Cortex of kidney (tissue), 1 donor: ENCODE measurements around the gene AADACL4.
"Not testable (repeated sequence)": the region's sequence is repeated elsewhere in the genome, so short reads cannot be mapped to it uniquely, and the experiment has no call there.

Source experiments
- DNase-seq: peaks from one replicate; lab custom pipeline; 2025; lab: John Stamatoyannopoulos, UW

The AADACL4 gene

DNA sequence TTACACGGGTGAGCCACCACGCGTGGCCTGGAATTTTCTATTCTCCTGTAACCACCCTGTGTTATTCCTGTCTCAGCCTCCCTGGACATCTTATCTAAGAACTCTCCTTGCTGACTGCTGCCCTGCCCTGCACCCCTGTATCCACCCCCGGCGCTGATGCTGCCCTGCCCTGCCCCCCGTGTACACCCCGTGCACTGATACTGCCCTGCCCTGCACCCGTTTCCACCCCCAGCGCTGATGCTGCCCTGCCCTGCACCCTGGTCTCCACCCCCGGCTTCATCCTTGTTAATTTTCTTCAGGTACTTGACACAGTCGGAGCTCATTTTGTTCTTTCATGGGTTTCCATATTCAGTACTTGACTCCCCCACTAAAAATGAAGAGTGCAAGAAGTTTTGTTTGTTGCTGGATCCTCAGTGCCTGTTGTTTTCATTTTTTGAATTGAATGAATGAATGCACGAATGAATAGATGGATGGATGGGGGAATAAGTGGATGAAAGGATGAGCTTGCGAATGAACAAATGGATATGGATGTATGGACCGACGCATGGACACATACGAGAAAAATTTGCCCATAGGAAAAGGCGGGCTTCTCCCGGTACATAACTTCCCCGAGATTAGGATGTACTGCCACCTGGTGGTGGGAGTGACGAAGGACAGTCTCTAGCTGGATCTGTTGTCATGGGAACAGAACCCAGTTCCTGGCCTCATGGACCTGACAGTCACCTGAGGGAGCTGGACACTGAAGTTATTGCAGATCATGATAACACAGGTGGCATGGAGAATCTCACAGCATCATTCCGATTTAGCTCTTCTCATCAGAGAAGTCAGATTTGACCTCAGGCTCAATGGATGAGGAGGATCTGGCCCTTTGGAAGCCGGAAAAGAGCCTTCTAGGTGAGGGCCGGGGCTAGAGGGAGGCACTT lies 14.9 kb downstream of the AADACL4 start:
- DNase-seq, result no peak

DNA sequence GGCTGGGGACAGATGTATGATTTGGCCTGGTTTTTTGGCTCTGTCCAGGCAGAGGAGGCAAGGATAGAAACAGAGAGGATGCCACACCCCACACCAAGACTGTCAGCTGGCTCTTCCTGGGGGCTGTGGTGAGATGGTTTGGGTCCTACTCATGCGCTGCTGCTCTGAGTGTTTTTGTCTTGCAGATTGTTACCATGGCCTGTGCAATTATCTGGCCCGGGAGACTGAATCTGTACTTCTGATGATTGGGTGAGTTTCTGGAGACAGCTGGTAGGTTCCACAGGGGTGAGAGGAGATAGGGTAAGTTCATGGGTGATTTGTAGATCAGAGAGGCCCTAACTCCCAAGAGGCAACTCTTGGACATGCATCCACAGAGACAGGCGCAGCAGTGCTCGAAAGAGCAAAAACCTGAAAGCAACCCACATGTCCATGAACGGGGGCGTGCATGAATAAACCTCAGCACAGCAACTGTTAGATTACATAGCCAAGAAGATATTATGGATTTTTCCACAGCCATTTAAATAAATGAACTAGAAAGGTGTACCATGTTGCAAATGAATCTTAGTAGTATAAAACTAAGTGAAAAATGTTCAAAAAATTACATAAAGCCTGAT lies 17.8 kb downstream of the AADACL4 start:
- DNase-seq, result no peak

DNA sequence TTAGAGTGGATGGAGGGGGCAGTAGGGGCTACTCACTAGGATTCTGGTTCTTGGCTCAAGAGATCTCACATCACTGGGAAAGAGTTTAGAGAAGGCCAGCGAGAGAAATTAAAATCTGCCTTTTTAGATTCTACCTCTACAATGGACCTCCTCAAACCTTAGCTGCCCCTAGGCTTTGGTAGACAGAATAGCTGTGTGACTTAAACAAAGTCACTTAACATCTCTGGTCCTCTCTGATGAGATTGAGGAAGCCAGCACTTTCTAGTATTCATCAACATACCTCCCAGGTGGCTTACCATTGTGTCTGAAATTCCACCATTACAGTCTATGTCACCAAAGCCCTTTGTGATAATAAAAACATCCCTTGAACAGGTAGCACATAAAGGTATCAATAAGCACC lies 18.7 kb downstream of the AADACL4 start:
- no peak for DNase-seq

DNA sequence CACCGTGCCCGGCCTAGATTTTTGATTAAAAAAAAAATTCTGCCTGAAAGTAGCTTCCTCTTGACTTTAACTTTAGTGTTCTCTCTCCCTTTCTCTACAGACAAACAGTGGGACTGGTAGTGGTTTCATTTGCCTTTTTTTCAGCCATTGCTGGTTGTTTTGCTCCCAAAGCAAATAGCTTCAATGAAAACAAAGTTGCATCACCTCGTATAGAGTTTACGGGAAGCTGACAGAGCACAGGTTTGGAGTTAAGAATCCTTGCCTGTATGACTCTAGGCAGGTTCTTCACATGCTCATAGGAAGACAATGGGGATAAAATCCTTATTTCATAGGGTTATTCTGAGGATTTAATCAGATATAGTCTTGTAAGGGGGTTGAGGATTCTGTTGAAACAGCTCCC lies 21.6 kb downstream of the AADACL4 start:
- no peak for DNase-seq

DNA sequence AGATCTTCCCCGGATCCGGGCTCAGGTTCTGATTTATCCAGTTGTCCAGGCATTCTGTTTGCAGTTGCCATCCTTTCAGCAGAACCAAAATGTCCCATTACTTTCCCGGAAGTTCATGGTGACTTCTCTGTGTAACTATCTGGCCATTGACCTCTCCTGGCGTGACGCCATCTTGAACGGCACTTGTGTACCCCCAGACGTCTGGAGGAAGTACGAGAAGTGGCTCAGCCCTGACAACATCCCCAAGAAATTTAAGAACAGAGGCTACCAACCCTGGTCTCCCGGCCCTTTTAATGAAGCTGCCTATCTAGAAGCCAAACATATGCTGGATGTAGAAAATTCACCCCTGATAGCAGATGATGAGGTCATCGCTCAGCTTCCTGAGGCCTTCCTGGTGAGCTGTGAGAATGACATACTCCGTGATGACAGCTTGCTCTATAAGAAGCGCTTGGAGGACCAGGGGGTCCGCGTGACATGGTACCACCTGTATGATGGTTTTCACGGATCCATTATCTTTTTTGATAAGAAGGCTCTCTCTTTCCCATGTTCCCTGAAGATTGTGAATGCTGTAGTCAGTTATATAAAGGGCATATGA lies 22.4 kb downstream of the AADACL4 start:
- no peak for DNase-seq

DNA sequence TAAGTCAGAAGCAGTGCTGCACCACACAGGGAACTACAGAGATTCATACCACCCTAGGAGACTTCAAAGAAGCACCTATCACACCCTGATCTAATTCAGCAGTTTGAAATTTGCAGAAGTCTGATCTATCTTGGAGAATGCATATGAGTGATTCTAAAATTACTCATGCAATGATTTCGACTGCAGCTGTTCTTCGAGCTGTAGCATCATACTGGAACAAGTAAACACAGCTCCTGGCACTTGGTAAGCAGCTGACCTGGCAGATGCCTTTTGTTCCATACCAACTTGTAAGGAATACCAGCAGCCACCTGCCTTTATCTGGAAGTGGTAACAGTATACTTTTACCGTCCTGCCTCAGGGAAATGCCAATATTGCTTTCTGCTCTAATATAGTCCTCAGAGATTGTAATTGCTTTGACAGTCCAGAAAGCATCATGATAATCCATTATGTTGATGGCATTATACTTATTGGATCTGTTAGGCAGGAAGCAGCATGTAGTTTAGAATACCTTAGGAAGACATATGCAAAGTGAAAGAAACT lies 25.7 kb downstream of the AADACL4 start:
- DNase-seq, result no peak

DNA sequence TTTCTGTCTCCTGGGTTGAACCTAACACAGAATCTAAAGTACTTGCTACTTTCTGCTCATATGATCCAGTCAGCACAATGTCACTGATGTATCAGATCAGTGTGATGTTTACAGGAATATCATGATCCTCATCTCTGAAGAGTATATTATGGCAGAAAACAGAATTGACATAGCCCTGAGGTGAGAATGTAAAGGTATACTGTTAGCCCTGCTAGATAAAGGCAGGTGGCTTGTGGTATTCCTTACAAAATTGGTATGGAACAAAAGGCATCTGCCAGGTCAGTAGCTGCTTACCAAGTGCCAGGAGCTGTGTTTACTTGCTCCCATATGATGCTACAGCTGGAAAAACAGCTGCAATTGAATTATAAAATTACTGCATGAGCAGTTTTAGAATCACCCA lies 30.5 kb downstream of the AADACL4 start:
- no peak for DNase-seq

DNA sequence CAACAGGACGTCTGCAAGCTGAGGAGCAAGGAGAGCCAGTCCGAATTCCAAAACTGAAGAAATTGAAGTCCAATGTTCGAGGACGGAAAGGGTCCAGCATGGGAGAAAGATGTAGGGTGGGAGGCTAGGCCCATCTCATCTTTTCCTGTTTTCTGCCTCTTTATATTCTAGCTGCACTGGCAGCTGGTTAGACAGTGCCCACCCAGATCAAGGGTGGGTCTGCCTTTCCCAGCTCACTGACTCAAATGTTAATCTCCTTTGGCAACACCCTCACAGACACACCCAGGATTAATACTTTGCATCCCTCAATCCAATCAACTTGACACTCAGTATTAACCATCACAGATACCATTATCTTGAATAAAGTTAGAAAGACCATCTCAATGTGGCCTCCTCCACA lies 32.2 kb downstream of the AADACL4 start:
- not testable (repeated sequence) for DNase-seq

DNA sequence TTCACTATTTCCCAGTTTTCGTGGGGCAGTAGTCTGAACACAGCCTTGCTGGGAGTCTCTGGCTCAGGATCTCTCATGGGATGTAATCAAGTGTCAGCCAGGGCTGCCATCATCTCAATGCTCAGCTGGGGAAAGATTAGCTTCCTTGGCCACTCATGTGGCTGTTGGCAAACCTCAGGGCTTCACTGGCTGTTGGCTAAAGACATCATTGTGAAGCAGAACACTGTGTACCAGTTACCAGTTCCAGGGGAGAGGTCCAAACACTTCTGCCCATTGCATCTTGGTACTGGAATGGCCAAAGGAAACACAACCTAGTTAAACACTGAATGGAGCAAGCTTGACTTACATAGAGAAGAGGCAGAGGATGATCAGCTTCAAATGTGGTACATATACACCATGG lies 33.7 kb downstream of the AADACL4 start:
- no peak for DNase-seq

DNA sequence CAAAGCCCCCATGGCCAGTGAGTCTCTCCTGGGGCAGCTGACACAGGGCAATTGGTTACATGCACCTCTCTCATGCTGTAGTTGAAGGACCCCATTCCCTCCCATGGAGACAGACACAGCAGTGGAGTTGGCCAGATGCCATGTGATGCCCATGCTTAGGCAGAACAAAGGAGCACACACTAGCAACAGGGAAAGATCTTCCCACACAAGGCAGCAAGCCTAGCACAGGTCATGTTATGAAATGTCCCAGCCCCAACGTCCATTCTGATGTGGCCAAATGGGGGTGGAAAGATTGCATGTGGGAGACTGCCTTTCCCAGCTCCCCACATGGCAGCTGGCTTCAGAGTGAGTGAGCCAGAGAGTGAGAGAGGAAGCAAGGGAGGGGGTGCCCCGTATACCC lies 34.5 kb downstream of the AADACL4 start:
- DNase-seq, result no peak

DNA sequence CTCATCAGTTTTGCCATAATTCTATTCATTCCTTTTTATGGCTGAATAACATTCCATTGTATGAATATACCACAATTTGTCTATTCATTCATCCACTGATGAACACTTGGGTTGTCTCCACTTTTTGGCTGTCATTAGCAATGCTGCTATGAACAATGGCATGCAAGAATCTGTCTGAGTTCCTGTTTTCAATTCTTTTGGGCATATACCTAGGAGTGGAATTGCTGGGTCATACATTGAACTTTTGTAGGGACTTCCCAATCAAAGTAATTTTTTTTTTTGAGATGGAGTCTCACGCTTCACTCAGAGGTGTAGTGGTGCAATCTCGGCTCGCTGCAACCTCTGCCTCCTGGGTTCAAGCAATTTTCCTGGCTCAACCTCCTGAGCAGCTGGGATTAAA lies 34.9 kb downstream of the AADACL4 start:
- DNase-seq, result no peak

DNA sequence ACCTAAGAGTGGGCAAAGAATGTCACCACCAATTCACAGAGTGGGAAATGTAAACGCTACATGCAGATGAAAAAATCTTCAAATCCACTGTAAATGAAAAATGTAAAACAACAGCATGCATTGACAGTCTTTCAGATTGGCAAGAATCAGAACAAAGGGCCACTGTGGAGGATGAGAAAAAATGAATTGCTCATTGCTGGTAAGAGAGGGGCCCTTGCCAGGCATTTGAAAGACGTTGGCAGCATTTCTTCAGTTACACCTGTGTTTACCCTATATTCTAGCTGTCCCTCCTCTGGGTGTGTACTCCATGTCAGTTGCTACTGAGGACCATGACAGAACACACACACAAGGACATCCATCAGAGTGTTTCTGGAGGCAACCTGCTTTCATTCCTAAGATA lies 46.3 kb downstream of the AADACL4 start:
- no peak for DNase-seq

DNA sequence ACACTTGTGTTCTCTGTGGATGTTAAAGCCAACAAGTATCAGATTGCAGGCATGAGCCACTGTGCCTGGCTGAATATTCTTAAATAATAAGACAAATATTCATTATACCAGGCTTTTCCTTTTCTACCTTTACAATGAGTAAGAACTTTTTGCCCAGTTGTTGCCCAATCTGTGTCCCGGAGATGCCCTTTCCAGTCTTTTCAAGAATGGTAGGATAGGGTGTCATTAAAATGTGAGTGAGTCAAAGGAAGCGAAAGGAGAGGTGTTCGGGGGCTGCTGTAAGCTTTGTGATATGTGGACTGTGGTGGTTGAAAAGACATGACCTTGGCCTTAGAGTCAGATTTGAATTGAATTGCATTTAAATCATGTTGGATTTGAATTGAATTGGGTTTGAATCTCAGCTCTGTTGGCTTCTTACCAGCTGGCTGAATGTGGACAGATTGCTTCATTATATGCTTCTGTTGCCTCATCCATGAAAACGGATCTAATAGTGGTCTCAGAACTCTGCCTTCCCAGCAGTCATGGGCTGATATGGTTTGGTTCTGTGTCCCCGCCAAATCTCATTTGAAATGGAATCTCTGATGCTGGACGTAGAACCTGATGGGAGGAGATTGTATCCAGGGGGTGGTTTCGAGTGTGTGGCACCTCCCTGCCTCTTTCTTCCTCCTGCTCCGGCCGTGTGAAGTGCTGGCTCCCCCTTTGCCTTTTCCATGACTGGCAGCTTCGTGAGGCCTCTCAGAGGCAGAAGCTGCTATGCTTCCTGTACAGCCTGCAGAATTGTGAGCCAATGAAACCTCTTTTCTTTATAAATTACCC lies 49.3 kb downstream of the AADACL4 start:
- DNase-seq, result no peak

DNA sequence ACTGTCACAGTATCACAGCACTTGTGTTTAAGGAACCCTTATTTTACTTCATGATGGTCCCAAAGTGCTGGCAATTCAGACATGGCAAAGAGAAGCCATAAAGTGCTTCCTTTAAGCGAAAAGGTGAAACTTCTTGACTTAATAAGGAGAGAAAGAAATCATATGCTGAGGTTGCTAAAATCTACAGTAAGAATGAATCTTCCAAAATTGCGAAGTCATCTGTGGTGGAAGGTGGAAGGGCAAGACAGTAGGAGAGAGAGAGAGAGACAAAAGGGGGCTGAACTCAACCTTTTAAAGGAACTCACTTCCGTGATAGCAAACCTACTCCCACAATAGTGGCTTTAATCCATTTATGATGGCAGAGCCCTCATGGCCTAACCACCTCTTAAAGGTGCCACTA lies 52.8 kb downstream of the AADACL4 start:
- no peak for DNase-seq

DNA sequence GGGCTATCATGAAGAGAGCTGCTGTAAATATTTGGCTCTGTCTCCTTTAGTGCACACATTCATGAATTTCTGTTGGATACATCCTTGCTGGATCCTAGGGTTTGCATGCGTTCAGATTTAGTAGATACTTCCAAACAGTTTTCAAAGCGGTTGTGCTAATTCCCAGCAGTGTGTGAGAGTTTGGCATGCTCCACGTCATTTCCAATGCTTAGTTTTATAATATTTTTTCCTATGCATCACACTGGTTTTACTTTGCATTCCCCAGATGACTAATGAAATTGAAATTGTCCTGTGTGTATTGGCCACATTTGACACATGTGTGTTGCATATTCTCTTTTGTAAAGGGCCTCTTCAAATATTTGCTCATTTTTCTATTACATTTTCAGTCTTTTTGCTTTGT lies 53.5 kb downstream of the AADACL4 start:
- no peak for DNase-seq

DNA sequence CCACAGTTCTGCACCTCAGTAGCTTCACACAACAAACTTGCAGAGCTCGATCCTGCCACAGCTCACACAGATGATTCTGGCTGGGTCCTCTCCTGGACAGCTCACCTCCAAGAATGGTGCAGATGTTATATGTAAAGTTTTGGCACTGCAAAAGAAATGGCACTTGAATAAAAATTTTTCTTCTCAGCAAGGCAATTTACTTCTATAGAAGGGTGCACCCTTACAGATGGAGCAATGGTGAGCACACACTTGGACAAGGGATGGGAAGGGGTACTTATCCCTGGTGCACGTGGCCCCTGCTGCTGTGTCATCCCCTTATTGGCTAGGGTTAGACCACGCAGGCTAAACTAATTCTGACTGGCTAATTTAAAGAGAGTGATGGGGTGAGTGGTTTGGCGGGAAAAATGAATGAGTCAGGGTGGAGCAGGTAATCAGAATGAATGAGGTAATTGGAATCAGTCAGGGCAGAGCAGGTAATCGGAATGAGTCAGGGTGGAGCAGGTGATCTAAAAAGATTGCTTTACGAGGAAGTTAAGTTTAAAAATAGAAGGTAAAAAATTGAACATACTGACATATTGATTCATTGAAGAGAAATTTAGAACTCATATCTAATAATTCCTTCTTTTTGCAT lies 60.1 kb downstream of the AADACL4 start:
- DNase-seq, result no peak

DNA sequence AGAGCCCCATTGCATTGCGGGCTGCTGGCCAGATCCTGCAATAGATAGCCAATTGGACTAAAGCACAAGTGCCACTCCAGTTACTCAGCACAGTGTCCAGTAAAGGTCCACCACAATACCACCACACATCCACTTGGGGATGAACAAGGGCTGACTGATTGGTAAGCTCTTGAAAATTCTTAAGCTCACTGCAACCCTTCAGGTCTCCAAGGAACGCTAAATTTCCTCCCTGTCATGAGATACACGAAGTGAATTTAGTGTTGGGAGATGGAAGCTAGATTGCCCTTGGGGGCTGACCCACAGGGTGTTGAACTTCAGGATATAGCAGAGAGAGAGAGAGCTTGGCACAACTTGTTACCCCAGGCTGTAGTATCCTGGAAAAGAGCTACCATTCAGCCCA lies 62.2 kb downstream of the AADACL4 start:
- DNase-seq, result no peak

DNA sequence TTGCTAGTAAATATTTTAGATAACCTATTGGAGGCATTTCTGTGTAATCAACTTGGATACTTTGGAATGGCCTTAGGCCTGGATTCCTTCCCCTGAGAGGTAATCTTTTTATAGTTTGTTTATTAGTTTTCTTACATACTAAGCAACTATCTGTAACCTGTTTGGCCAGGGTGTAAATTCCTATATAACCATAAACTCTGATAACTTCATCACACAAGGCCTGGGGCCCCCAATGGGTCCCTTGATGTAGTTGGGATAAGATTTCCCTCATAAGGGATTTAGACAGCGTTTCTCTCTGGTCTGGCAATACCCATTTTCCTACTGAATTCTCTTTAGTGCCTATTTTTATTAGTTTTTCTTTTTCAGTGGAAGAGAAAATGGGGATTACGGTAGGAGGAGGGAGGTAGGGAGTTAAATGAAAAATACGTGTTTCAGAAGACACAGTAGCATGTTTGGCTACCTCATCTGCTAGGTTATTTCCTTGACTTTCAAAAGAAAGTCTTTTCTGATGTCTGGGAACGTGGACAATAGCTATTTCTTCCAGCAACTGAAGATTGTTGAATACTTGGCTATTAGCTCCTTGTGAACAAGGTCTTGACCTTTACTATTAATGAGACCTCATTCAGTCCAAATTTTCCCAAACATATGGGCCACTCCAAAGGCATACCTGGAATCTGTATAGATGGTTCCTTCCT lies 64.7 kb downstream of the AADACL4 start:
- DNase-seq, result no peak

DNA sequence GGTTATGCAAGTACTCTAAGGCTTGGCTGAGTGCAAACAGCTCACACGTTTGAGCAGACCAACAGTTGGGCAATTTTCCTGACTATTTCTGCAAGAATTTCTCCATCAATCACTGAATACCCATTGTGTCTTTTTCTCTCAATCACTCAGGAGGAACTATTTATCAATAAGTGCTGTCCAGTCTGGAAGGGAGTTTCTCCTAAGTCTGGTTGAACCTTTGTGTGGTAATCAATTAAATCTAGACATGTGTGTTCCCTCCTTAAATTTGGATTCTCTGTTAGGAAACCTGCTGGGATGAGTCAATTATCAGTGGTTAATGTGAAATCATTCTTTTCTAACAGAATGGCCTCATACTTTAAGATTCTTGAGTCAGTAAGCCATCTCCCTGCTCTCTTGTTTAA lies 65.2 kb downstream of the AADACL4 start:
- no peak for DNase-seq

DNA sequence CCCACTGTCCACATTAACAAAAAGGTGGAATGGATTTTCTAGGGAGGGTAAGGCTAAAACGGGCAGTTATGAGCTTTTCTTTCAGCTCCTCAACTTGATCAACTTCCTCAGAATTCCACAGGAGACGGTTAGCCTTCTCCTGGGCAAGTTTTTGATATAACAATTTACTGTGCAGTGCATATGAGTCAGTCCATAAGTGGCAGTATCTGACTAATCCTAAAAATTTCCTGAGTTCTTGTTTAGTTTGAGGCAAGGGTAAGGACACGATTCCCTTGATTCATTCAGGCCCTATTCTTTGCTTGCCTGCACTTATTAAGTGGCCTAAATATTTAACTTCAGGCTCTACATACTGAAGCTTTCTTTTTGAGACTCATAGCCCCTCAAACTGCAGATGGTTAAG lies 65.8 kb downstream of the AADACL4 start:
- no peak for DNase-seq

DNA sequence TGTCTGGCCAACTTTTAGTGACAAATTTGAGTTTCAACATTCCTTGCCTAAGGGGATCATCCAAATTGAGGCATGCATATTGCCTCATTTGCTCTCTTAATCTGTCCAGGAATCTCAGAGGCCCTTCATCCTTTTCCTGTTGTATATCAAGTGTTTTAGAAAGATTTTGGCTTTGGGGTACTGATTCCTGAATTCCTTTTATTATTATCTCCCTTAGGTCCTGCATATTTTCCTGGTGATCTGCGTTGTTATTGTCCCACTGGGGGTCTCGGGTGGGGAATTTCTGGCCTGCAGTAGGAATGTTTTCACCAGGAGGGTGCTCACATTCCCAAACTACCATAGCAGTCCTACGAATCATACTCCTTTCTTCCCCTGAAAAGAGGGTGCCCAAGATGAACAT lies 67.7 kb downstream of the AADACL4 start:
- DNase-seq, result no peak
